CD4-positive, alpha-beta T cell treated with Interleukin-4 for 4 hours (primary cell): ENCODE measurements around the gene HGD.
"Not testable (repeated sequence)": the region's sequence is repeated elsewhere in the genome, so short reads cannot be mapped to it uniquely, and the experiment has no call there.

Experiments
- DNase-seq: peaks from one replicate; pipeline ENCODE4 v3.0.0-alpha.2; 2020

The HGD gene

DNA sequence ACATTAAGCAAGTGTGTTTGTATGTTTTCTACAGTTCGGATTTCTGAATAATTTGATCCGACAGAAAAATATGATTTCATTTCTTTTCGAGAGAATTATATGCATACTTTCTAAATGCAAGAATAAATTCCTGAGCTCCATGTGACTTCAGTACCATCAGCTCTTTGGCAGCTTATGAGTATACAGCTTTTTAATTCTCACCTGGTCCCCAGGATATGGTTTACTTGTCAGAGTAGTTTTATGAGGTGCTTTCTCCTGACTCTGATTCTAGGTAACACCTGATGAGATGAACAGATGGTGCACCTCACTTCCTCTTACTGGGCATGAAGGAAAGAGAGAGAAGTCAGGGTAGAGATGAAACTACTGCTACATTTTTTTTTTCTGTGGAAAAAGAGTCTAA lies 3.1 kb downstream of the HGD start:
- no peak for DNase-seq

DNA sequence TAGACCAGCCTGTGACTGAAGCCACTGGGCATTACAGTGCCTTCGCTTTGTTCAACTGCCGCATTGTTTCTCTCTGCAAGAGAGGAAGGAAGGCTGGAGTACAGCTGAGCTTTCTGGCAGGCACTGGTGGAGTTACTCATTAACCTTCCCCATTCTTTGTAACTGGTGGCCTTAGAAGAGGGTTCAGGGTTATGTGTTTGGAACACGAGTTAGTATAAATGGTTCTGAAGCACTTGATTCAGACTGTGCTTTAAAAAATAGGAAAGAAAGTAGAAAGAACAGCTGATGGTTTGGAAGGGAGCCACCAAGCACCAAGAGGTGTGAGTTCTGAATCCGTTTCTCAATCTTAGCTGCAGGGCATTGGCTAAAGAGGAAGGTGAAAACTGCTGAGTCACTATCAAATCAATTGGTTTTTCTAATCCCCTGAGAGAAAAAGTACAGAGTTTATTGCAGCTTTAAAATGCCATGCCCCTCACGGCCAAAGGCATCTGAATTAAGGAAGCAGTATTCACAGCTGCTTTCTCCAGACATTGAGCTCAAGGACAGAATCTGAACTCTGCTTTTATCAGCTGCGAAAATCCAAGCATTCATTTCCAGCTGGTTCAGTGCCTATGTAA lies 3.6 kb downstream of the HGD start:
- DNase-seq = no peak

DNA sequence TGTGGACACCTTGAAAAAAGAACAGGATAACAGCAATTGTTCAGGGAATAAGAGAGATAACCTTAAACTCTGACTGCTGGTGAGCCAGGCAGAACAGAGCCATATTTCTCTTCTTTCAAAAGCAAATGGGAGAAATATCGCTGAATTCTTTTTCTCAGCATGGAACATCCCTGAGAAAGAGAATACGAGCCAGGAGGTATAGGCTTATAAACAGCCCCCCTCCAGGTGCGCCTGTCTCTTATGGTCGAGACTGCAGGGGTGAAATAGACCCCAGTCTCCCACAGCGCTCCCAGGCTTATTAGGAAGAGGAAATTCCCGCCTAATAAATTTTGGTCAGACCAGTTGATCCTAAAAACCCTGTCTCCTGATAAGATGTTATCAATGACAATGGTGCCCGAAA lies 4.8 kb downstream of the HGD start:
- not testable (repeated sequence) for DNase-seq

DNA sequence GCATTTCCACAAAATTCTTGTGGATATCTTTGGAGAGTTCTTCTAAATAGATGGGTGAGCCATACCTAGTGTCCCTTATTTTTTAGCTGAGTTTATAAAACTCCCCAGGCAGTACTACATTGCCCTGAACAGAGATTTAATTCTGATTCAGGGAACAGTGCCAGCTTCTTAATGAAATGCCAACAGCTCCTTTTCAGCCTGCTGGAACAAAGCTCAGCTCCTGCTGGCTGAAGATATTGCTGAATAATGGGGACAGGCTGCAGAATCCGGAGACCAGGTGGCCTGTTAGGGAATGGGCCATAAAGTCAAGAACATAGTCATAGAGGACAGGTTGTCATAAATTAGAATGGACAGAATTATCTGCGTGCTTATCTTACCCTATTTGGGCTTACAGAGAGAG lies 8.9 kb downstream of the HGD start:
- no peak for DNase-seq

DNA sequence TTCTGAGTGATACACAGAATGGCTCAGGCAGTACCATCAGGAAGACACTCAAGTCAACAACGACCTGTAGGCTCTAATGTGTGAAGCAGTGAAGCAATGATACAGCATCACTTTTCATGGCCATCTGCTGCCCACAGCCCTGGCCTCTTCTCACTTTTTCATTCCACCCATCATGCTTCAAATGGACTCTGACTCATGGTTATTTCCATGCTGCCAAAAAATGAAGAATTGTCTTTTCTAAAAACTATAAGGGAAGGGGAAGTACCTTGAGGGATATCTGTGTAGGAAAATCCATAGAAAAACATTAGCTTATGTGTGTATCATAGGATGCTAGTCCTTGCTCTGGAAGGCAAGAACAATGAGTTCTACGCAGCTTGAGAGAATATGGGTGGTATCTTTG lies 11.5 kb downstream of the HGD start:
- no peak for DNase-seq

DNA sequence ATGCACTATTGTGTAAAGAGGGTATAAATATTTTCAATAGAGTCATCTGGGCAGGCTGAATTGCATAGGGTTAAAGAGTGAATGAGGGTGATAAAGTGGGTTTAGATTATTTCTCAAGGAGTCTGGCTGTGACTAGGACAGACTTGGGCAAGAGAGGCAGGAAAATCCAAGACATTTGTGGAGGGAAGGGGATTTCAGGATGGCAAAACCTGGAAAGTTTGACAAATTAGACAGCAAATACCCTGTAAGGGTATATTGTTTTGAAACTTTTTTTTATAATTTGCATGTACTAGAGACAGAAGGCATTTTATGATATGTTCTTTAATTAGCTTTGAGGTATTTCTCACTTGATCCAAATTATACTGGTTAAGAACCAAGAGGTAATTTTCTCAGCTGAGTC lies 17.1 kb downstream of the HGD start:
- DNase-seq = no peak

DNA sequence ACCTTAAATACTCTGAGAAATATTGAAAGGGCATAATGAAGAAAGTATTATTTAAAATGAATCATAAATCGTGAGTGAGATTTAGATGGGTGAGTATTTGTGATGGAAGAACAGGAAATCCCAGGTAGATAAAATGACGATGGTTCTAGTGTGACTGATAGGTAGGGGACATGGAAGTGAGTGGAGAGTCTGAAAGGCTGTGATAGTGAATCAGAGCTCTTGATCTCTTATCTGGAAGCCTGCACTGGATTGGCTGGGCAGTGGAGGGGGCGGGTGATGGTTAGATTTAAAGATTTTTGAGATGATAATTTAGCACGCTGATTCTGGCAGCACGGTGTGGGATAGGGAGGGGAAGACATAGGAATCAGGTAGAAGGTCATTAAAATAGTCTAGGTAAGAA lies 20.1 kb downstream of the HGD start:
- DNase-seq = no peak

DNA sequence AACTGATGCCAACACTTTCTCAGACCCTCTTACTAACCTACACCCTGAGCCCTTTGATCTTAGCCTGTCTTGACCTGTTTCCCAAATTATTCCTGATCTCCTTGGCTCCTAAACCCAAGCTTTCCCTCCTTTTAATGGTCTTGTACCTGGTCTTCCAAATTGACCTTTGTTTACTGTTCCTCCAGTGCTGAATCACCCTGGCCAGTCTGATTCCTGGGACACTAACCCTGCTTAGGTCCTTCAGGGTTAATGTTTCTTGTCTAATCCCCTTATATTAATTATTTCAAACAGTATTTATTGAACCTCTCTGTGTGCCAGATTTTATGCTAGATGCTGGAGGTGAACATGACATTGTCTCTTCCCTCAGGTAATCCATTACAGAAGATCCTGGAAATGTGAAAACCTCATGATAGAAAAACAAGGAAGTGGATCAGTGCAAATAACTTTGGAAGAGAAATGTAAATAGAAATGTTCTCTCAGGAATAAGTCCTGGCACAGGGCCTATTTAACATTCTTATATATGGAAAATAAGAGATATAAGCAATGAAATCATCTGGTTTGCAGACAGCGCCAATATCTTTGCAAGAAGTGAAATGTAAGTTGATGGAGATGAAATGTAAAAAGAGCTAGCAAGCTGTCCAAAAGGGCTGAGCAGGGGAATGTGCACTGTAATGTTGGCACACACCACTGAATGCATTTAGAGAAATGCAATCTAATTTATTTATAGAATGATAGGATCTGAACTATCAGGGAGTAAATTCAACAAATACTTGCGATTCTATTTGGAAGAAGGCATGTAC lies 20.7 kb downstream of the HGD start:
- no peak for DNase-seq

DNA sequence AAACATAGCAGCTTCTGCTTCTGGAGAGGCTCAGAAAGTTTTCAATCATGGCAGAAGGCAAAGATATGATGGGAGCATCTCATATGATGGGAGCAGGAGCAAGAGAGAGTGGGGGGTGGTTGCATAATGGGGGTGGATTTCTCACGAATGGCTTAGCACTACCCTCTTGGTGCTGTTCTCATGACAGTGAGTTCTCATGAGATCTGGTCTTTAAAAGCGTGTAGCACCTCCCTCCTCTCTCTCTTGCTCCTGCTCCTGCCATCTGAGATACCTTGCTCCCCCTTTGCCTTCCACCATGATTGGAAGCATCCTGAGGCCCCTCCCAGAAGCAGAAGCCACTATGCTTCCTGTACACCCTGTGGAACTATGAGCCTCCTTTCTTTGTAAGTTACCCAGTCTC lies 22.2 kb downstream of the HGD start:
- DNase-seq = no peak

DNA sequence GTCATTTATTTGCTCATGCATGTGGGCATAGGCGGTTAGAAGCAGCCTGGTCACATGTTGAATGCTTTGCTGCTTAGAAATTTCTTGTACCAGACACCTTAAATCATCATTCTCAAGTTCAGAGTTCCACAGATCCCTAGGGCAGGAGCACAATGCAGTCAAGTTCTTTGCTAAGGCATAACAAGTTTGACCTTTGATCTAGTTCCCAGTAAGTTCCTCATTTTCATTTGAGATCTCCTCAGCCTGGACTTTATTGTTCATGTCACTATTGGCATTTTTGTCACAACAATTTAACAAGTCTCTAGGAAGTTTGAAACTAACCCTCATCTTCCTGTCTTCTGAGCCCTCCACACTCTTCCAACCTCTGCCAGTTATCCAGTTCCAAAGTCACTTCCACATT lies 22.8 kb downstream of the HGD start:
- DNase-seq = no peak

DNA sequence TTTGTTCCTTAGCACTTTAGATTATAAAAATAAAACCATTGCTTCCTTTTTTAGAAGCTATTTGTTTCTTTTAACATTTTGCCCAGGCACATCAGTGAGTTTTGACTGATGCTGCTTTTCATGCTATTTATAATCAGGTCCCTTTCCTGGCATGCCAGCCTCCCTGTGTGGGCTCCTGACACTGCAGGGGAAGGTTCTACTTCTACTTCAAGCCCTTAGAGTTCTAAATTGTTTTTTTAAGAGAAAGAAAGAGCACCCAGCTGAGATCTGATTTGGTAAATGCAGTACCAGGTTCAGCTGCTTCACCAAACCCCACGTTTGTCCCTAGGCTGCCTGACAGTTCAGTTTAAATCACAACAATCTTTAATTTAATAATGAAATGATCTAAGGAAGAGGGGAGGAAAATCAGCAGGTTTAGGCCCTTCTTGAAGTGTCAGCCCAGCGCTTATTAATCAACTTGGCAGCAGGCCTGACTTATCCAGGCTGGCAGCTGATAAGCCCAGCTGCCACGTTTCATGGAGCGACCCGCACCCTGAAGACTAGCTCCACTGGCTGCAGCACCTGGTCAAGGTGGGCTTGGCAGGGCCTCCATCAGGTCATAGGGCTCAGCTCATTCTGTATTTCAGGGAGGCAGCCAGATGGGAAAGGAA lies 29.0 kb downstream of the HGD start:
- no peak for DNase-seq

DNA sequence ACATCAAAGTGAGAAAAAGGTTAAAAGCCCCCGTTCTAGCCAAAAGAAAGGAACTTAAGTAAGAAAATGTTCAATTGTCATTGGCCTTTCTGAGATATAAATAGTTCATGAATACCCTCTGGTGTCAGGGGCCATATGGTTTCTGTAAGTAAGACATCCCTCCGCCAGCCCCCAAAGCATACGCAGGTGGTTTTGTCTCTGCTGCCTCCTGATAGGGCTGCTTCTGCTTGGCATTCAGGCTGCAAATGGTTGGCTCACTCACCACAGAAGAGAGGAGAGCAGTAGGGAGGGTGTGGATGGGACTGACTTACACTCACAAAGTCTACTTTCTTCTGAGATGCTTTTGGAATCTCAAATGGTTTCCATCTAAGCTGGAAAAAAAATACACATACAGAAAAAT lies 29.8 kb downstream of the HGD start:
- no peak for DNase-seq

DNA sequence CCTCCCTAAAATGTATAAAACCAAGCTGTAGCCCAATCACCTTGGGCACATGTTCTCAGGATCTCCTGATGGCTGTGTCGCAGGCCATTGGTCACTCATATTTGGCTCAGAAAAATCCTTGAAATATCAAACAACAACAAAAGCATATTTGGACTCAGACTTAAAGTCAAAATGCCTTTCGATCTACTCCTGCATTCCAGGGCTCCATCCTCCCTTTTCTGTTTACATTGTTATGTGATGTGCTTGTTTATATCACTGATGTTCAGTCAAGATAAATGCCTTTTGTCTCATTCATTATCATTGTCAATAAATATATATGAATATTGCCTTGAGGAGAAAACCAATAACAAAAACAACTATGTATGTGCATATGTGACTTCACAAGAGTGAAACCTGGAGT lies 31.7 kb downstream of the HGD start:
- DNase-seq = no peak

DNA sequence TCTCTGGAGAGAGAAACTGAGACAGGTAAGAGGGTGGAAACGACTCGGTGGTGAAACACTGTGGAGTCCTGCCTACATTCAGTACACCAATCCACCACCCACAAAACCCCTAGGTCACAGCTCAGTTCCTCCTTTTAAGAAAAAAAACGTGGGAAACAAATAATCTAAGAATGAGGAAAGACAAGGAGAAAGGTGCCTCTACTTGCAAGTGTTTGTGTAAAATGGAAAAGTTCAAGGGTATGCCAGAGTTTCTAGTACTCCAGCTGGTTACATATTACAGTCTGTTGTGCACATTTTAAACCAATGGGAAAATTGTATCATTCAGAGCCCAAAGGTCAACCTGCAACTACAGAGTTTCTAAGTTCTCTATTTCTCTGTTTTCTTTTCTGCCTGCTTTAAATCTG lies 32.2 kb downstream of the HGD start:
- no peak for DNase-seq

DNA sequence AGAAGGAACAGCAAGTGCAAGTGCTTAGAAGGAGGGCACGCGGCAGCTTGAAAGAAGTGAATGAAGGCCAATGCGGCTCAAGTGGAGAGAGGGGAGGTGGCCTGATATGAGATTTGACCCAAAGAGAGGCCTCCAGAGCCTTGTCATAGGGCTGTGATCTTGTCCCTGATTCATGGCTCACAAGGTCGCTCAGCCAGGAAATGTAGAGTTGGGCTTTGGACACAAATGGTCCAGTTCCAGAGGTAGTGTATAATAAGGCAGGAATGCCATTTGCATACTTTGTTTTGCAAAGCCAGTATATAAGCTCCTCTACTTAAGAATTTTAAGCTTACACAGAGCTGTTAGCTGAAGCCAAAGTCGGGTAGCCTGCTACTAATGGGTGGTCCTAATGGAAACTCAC lies 33.7 kb downstream of the HGD start:
- no peak for DNase-seq

DNA sequence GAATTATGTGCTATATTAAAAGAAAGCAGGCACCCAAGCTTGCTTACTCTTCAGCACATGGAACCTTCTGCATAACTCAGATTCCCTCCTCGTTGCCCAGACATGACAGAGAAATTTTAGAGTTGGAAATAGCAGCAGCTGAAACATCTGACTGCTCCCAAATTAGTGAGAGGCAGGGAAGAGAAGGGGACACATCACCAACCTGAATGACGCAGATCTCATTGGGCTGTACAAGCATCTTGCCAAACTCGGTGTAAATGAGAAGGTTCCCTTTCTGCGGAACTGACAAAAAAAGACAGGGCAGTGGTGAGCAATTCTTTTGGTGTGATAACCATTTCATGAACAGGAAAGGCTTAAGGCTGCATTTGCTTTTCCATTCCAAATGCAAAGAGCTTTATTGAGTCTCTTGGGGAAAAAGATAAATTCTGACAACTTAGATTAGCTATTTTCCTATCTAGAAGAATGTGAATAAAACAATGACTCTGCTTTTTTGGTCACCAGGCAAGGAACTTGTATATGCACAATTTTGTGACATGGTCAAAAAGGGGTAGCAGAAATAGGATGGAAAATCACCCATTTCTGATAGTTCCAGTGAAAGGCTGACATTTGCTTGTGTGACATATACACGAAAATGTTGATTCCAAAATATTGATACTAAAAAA lies 35.1 kb downstream of the HGD start:
- no peak for DNase-seq

DNA sequence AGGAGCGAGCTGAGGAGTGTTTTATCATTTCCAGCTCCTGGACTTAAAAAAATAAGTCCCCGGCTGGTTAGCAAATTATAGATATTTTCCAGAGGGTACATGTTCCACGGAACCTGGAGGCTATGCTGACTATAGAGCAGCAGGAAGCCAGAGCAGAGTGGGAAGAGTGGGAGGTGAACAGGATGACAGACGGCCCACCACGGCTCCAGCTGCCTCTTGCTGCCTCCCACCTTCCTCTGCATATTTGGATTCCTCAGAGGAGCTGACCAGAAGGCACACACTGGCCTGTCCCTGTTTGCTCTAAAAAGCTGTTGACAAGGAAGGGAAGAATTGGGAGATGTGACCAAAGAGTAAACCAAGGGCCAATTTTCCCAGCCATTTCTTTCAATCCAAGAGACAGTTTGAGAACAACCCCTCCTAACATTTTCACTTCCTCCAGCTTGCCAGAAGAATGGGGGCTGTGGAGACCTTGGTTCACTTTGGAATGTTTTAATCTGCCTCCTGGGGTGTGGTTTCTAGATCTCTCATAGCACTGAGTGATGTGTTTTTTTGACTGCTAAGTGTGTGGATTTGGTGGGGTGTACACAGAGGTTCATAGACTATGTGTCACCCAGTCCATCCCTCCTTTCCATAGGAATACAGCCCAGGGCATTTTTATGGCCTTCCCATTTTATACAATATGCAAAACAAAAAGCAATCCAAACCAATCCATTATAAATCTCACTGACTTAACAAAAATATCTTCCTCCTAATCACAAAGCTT lies 36.8 kb downstream of the HGD start:
- no peak for DNase-seq

DNA sequence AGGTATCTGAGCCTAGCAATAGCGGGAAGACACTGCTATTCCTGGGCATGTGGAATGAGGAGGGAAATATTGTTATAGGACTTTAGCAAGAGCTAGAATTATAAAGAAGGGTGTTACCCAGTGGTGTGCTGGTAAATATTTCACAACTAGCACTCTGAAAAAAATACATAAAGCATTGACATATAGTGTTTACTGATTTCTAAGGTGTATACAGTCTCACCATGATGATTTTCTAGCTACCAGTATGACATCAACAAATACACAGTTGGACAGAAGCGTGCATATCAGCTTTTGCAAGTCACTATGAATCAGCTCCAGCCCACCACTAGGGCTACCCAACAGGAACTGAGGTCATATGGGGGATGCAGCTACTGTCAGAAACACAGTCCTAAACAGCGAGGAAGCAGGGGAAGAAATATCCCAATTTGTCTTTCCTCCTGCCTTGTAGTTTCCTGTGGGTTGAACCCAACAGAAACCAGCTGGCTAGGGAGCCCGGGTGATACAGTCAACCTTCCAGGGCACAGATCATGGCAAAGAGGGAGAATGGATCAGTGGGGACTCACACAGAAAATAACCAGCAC lies 39.6 kb downstream of the HGD start:
- DNase-seq = no peak

DNA sequence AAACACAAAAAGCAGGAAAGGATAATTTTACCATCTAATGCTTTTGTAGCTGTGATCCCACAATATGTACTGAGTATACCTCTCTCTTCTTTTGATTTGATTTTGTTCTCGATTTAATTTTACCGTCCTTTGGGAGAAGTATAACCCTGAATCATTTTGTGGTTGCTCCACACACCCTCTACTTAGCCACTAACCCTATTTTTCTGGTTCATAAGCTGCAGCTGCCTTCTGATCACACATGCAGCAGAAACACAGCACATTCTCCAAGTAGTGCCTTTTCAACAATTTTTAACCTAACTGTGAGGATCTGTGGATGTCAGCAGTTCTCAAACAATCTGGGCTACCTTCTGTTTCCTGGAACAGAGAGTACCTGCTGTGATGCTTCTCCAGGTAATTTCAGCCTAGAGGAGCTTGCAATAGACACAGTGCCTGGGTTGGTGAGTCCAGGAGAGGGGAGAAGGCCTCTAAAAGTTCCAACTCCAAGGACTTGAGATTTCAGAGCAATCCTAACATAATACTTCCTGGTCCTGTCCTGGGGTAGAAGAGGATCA lies 40.3 kb downstream of the HGD start:
- no peak for DNase-seq

DNA sequence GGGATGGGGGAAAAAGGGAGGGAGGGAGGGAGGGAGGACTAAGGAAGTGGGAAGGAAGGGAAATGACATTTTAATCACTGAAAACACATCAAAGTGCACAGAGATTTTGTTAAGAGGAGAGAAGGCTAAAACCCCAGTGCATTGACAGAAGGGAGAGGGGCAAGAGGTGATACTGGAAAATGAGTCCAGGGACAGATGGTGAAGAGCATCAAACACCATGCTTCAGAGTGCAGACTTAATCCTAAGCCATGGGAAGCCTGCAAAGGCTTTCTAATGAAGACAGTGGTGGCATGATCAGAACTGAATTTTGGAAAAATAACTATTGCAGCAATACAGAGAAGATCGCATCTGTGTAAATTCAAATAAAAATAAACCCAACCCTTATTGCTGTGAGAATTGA lies 41.8 kb downstream of the HGD start:
- no peak for DNase-seq

DNA sequence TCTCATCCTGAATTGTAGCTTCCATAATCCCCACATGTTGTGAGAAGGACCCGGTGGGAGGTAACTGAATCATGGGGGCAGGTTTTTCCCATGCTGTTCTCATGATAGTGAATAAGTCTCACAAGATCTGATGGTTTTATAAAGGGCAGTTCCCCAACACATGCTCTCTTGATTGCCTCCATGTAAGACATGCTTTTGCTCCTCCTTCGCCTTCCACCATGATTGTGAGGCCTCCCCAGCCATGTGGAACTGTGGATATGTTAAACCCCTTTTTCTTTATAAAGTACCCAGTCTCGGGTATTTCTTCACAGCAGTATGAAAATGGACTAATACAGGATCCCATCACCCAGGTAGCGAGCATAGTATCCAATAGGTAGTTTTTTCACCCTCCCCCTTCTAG lies 43.2 kb downstream of the HGD start:
- DNase-seq = not testable (repeated sequence)

DNA sequence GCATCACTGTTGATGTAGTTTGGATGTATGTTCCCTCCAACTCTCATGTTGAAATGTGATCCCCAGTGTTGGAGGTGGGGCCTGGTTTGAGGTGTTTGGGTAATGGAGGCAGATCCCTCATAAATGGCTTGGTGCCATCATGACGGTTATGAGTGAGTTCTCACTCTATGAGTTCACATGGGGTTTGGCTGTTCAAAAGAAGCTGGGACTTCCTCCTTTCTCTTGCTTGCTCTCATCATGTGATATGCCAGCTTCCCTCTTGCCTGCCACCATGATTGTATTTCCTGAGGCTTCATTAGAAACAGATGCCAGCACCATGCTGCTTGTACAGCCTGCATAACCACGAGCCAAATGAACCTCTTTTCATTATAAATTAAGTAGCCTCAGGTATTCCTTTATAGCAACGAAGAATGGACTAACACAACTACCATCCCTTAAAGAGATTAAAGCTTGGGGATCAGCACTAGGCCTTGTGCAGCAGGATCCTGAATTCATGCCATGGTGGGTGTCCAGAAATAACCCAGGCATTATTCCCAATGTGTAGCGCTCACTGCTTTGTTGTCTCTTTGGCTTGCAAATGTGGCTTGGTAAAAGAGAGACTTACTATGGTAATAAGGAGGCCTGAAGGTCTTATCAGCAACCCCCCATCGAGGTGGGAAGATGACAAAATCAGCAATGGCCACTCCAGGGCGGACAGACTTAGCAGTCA lies 44.0 kb downstream of the HGD start:
- DNase-seq = no peak
